Cerebellar cortex (tissue), 1 donor: ENCODE measurements around the gene PKN2.
"Not testable (repeated sequence)": the region's sequence is repeated elsewhere in the genome, so short reads cannot be mapped to it uniquely, and the experiment has no call there.

Experiments used
- DNase-seq: peaks from one replicate; pipeline ENCODE4 v3.0.0-alpha.2; 2015; ENCODE audit warnings: low spot score

The PKN2 gene

DNA sequence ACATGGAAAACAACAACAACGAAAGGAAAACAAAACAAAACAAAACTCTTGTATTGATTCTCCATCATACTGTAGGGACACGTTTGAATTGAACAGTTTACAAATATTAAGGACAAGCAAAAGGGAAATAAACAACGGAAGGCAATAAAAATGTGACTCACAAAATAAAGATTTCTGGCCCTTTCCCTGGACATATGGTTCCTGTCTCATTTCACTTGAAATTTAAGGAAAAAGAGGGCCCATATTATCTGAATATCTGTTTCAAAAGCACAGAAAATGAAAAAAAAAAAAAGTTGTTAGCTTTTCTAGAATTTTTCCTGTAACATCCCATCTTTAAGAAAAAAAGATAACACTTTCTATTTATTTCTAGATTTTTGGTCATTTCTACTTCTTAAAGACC is 3.6 kb upstream of the PKN2 start:
- DNase-seq = no peak

DNA sequence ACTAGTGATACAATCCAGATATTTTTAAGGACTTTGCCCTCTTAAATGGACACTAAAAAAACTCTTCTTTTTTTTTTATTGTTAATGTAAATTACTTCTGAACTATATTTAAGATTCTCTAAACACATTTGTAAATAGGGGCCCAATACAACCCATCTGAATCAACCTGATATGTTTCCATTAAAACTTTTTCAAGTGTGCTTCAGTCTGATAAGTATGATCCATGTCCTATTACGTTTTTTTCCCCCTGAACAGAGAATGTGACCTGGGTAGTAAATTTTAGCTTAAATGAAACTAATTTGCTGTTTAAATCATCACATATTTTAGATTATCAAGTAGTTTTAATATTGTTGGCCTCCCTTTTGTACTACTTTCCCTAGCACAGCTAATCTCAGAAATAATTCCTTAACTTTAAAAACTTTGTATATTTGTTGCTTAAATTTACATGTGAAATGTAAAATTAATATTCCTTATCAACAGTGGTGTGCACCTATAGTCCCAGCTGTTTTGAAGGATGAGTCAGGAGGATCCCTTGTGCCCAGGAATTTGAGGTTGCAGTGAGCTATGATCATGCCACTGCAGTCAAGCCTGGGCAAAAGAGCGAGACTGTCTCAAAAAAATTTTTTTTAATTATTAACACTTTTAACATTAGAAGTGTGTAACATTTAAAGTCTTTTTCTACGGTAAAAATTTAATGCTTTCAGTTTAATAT is 3.0 kb upstream of the PKN2 start:
- DNase-seq = no peak

DNA sequence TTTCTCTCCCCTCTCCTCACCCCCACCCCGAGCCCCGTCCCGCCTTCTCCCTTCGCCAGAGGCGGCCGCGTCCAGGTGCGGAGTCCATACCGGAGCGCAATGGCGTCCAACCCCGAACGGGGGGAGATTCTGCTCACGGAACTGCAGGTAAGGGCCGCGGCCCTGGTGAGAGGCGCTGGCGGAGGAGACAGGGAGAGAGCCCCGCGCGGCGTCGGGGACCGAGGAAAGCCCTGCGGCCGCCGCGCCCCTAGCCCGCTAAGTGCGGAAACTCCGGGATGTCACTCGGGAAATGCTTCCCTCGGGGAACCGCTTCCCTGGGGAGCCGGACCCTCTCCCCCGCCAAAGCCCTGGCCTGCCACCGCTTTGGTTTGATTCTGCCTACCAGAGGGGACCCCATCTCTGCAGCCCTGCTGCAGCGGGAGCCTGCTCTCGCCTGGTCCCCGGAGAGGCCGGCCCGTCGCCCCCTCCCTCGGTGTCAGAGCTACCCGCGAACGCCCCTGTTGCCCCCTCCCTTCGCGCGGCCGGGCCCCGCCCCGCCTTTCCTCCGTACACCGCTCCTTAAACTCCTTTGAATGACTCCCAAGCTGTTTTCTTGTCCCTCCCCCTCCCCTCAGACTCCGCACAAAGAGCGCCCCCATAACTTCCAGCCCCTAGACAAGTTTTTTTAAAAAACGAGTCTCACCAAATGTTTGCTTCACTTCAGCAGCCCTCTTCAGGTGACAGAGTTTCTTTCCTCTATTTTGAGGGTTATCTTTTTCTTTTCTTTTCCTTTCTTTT is 597 bp downstream of the PKN2 start:
- DNase-seq = peak; percentile 75

DNA sequence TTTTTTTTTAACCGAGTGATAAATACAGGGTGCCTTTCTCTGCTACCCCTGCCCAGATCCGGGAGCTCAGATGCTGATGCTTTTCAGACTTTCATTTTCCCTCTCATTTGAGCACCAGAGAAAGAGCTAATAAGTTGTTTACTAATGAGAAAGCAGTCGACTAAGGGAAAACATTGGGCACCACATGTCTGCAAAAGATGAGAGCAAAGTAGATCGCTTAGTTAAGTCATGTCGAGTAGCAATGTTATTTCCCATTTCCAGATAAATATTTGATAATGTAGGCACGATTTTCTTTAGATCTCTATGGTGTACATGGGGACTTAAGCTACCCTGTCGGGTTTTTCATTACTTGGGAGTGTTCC is 1.2 kb downstream of the PKN2 start:
- DNase-seq = no peak

DNA sequence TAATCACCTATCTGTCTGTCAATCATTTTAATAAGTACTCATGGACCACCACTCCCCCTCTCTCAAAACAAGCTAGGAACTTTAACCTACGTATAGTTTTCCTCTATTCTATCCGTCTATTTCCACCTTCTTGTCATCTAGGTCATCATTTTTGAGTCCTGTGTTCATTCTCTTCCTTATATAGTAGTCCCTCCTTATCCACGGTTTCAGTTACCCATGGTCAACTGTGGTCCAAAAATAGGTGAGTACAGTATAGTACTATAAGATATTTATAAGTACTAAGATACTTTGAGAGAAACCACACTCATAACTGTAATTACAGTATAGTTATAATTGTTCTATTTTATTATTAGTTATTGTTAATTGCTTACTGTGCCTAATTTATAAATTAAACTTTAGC is 7.5 kb downstream of the PKN2 start:
- DNase-seq = no peak

DNA sequence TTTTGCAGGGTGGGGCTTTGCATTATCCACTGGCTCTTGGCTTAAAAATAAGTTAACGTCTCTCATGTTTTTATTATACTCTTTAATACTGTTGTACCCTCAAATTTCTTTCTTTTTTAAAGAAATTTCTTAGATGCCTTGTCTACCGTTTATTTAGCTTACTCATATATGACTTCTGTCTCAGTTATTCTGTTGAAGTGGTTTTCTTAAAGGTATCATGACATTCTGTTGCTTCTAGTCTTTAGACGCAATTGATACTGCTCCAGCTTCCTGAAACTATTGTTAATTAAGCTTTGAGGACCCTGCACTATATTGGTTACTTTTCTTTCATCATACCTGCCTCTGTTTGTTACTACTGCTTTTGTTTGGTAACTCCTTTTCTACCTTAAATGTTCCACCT is 11.7 kb downstream of the PKN2 start:
- DNase-seq = no peak

DNA sequence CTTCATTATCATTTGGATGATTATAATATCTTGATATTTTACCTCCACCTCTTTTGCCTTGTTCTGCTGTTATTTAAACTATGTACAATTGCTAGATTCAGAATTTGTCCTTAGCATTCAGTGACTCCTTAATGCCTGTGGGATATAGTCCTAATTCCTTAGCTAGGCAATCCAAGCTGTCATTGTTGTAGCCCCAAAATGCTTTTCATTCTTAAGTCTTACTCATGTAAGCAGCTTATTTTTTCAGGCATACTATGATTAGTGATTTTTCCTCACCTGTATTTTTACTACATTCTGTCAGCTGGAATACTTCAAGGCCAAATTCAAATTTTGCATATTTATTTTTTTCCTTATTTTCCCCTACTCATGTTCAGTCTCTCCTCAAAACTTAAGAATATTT is 13.4 kb downstream of the PKN2 start:
- no peak for DNase-seq

DNA sequence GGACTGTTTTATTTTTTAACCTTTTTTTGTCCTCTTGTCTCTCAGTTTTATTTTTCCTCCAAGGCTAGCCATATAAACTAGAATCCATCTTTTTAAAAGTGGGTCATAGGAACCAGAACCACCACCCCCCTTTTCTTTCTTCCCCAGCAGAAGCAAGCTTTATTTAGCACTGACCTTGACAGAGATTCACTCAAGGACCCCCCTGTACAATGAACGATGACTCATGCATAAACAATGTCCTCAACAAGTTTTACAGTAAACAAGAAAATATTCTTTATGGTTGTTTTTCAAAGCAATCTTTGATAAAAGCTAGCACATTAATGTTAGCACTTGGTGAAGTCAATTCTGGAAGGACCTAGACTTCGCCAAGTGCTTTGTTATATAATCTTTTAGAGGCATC is 14.1 kb downstream of the PKN2 start:
- DNase-seq = no peak

DNA sequence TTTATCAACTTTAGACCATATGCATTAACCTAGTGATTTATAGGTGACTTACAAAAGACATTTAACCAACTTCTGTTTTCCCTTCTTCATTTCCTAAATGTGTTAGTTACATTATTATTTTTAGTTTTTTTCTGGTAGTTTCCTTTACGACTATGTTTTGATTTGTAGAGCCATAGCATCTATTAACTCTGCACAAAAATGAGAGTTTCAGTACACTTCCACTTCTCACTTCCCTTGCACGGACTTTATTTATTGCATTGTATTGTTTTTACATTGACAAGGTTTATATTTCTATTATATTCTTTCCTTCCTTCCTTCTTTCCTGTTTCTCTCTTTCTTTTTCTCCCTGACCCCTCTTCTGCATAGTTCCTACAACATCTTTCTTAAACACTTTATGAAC is 14.7 kb downstream of the PKN2 start:
- DNase-seq = no peak

DNA sequence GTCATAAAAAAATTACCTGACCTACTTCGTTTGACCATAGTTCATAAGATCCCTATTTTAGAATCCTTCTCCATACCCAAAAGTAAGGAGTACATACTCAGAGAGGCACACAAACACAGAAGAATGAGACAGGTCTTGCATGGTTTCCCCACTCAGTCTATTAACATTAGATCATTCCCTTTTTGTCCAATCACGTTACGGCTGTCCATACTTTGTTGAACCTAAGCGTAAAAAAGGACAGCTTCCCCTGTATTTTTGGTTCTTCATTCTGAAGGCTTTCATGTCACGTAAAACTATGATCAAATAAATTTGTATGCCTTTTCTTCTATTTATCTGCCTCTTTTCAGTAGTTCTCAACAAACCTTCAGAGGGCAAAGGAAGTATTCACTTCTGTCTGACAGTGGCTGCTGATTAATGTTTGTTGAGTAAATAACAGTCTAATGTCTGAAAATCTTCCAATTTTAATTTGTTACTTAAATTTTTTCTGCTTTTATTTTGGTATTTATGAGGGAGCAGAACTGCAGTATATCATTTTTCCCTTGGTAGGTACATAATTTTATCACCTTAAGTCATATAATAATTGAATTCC is 16.4 kb downstream of the PKN2 start:
- DNase-seq = no peak

DNA sequence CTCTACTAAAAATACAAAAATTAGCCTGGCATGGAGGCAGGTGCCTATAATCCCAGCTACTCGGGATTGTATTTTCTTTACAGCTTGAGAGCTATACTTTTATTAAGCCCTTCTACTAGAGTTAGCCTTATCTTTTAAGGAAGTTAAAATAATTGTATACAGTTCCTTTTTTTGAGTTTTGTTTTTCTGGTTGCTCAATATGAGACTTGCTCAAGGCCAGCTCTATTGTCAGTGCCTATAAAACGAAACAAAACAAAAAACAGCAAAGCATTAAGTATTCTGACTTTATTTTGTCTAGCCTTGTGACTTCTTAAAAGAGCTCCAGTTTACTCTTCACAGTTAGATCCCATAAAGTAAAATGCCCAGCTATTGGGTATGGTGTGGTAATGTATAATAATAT is 17.2 kb downstream of the PKN2 start:
- no peak for DNase-seq

DNA sequence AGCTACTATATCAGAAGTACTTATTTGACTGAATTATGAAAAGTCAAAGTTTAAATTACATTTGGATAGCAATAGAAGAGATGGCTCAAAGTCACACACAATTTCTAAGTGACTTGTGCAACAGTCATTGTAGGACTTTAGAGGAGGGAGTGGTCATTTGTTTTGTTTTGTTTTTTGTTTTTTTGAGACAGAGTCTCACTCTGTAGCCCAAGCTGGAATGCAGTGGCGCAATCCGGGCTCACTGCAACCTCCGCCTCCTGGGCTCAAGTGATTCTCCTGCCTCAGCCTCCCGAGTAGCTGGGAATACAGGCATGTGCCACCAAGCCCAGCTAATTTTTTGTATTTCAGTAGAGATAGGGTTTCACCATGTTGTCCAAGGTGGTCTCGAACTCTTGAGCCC is 17.7 kb downstream of the PKN2 start:
- DNase-seq = not testable (repeated sequence)

DNA sequence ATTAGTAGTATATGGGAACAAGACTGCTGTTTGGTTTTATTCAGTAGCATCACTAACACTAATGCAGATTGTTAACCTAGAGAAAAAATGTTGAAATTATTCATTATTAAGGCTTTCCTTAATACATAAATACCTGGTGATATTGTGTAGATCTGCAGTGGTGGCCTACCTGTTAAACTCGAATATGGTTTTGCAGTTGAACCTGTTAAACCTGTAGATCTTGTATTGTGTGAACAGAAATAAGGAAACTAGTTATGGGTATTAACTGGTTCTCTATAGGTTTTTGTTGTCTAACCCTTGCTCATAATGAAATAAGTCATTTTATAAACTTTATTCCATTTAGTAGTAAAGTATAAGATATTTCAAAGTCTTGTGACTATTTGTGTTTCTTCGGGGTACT is 23.9 kb downstream of the PKN2 start:
- DNase-seq = no peak

DNA sequence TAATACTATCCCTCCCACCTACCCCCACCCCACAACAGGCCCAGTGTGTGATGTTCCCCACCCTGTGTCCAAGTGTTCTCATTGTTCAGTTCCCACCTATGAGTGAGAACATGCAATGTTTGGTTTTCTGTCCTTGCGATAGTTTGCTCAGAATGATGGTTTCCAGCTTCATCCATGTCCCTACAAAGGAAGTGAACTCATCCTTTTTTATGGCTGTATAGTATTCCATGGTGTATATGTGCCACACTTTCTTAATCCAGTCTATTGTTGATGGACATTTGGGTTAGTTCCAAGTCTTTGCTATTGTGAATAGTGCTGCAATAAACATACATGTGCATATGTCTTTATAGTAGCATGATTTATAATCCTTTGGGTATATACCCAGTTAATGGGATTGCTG is 28.8 kb downstream of the PKN2 start:
- DNase-seq = not testable (repeated sequence)

DNA sequence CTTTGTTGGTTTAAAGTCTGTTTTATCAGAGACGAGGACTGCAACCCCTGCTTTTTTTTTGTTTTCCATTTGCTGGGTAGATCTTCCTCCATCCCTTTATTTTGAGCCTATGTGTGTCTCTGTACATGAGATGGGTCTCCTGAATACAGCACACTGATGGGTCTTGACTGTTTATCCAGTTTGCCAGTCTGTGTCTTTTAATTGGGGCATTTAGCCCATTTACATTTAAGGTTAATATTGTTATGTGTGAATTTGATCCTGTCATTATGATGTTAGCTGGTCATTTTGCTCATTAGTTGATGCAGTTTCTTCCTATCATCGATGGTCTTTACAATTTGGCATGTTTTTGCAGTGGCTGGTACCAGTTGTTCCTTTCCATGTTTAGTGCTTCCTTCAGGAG is 32.5 kb downstream of the PKN2 start:
- DNase-seq = not testable (repeated sequence)

DNA sequence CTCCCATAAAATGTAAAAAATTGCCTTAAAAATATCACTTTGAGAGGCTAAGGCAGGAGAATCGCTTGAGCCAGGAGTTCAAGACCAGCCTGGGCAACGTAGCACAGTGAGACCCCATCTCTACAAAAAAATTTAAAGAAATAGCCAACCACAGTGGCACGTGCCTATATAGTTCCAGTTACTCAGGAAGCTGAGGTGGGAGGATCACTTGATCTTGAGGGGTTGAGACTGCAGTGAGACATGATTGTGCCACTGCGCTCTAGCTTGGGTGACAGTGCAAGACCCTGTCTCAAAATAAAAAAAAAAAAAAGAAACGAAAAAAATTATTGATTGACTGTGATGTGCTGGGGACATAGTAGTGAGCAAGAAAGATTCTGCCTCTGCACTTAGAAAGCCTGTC is 38.4 kb downstream of the PKN2 start:
- DNase-seq = no peak

DNA sequence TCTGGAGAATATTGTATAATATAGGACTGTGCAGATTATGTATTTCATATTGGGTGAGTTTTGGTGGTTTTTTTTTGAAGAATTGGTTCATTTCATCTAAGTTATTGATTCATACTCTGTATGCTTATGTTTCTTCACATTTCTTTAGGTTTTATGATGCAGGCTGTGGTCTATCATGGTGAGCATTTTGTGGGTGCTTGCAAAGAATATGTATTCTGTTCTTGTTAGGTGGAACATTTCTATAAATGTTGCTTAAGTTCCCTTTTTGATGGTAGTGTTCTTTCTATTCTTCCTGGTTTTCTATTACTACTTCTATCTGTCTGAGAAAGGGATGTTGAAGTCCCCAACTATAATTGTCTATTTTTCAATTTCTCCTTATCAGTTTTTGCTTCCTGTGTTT is 42.6 kb downstream of the PKN2 start:
- DNase-seq = no peak

DNA sequence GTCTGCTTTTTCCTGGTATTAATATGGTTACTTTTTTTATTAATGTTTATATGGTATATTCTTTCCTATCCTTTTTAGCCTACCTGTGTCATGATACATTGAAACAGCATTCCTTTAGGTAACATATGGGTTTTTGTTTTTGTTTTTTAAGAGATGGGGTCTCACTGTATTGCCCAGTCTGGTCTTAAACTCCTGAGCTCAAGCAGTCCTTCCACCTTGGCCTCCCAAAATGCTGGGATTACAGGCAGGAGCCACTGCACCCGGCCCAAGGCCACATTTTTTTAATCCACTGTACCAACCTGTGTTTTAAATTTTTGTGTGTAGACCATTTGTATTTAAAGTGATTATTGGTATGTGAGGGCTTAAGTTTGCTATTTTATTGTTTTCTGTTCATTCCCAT is 43.1 kb downstream of the PKN2 start:
- DNase-seq = no peak

DNA sequence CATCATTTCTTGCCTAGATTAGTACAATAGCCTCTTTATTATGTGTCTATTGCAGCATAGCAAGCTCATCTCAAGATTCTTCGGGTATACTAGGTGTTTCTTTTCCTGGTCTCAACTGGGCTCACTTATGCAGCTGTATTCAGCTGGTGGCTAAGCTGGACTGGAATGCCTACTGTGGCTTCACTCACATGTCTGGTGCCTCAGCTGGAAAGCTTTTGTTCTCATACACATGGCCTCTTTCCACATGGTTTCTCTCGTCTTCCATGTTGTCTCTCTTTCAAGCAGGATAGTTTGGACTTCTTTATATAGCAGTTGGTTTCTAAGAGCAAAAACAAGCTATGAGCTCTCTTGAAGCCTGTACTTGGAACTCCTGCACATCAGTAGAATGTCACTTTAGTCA is 45.2 kb downstream of the PKN2 start:
- no peak for DNase-seq

DNA sequence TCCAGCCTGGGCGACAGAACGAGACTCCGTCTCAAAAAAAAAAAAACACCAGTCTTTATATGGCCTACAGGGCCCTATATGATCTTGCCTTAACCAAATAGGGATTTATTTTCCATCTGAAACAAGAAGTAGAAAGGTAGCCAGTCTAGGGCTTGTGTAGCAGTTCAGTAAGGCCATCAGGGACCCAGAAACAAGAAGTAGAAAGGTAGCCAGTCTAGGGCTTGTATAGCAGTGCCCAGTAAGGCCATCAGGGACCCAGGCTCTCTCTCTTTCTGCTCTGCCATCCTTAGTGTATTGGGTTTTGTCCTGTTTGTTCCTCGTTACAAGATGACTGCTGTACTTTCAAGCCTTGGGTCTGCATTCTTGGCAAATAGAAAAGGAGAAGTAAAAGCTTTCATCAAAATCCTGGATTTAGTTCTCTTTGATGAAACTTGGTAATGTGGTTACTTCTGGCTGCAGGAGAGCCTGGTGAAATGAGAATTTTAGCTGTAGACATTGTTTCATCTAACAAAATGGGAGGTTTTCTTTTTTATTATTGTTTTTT is 46.1 kb downstream of the PKN2 start:
- no peak for DNase-seq

DNA sequence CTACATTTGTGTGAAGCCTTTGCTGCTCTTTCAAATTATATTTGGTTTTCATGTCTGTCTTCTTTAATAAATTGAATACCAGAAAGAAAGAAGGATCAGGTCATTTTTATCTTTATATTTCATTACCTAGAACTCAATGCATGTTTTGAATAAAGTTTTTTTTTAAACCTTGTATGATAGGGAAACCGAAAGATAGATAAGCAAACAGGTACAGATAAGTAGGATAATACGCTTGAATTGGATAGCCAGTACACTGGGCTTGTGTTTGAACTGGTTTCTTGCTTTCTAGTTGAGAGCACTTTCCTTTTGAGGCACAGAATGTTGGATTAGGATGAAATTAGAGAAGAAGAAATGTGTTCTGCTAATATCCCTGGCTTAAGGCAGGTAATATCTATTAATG is 46.9 kb downstream of the PKN2 start:
- no peak for DNase-seq

DNA sequence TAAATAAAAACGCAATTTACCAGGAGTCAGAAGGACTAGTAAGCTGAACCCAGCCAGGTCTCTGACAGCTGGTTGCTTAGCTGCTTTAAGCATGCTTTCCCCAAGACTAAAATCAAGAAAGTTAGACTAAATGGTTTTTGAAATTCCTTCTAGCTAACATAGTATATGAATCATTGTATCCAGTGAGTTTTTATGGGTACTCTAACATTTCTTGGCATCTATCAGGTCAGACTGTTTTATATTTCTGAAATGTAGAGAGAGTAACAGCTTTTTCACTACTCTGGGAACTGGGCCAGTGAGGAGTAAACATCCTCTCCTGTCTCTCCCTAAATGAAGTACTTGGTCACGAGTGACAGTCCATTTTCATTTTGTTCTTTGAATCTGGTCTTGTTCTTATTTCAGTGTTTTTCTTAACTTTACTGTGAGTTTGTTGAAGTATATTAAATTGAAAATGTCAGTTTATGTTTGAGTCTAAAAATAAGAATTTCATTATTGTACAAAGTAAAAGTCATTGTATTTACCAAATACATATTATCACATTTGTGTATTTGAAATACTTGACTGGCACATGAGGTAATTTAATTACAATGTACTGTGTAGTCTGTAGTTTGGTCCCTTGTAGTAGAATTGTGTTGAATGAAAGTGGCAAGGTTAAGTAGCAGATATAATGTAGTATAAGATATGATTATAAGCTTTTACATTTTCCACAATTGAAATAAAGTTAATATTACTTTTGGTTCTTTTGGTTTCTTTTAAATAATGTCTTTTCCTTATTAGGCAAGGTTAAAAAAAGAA is 47.6 kb downstream of the PKN2 start:
- peak; percentile 79 for DNase-seq
